Measurements from ENCODE around the gene TINAG.

TINAG gene, protein sequence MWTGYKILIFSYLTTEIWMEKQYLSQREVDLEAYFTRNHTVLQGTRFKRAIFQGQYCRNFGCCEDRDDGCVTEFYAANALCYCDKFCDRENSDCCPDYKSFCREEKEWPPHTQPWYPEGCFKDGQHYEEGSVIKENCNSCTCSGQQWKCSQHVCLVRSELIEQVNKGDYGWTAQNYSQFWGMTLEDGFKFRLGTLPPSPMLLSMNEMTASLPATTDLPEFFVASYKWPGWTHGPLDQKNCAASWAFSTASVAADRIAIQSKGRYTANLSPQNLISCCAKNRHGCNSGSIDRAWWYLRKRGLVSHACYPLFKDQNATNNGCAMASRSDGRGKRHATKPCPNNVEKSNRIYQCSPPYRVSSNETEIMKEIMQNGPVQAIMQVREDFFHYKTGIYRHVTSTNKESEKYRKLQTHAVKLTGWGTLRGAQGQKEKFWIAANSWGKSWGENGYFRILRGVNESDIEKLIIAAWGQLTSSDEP

DNA sequence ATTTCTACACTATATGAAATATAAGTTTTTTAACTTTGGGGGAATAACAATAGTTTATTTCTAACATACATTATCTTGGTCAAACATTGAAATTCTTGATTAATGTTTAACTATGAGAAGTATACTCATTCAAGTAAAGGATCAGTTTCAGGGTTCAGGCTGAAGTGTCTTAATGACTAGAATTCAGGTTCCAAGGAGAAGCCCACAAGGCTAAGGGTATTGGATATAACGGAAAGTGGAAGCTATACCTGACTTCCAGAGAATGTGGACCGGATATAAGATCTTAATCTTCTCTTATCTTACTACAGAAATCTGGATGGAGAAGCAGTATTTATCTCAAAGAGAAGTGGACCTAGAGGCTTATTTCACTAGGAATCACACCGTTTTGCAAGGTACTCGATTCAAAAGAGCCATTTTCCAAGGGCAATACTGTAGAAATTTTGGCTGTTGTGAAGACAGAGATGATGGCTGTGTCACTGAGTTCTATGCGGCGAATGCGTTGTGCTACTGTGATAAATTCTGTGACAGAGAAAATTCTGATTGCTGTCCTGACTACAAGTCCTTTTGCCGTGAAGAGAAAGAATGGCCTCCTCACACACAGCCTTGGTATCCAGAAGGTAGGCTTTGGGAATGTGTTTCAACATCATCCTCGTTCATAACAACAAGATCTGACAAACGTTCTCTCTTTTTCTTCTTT is at the start of gene TINAG:
TSS of gene TINAG (plus strand) at position 153 of the 697 bp plus-strand sequence. CDS start at position 263, 110 bp downstream.
- H3K4me3 ChIP-seq (ENCODE audit: low read length): no peak within 1 kb of the TSS
- DNase-seq (ENCODE audit: low read depth): no peak
- TF ChIP-seq, protein P1, sequence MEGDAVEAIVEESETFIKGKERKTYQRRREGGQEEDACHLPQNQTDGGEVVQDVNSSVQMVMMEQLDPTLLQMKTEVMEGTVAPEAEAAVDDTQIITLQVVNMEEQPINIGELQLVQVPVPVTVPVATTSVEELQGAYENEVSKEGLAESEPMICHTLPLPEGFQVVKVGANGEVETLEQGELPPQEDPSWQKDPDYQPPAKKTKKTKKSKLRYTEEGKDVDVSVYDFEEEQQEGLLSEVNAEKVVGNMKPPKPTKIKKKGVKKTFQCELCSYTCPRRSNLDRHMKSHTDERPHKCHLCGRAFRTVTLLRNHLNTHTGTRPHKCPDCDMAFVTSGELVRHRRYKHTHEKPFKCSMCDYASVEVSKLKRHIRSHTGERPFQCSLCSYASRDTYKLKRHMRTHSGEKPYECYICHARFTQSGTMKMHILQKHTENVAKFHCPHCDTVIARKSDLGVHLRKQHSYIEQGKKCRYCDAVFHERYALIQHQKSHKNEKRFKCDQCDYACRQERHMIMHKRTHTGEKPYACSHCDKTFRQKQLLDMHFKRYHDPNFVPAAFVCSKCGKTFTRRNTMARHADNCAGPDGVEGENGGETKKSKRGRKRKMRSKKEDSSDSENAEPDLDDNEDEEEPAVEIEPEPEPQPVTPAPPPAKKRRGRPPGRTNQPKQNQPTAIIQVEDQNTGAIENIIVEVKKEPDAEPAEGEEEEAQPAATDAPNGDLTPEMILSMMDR (conservative IDR thresholded peaks at IDR 0.05; ENCODE audit: low read length): no peak

DNA sequence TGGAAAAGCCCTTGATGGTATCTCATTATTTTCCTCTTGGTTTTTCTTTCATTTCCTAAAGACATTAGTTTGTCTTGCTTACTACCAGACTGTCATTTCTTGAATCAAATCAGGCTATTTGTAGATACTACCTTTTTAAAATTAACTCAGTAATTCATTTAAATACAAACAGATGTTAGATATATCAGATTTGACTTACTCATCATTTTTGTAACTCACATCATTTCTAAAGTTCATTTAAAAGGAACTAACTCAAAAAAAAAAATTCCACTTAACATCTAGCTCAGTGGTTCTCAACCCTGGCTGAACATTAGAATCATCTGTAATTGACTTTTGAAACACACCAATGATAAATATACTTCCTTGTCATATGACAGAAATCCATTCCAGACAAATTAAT is 48.2 kb upstream of the TINAG start:
- no peak overlapping the region for H3K4me3 ChIP-seq (ENCODE audit: low read length)
- TF ChIP-seq, protein P1 (conservative IDR thresholded peaks at IDR 0.05; ENCODE audit: low read length): no peak
- DNase-seq (ENCODE audit: low read depth): no peak

- no peak for DNase-seq (ENCODE audit: low read depth)
- H3K4me3 ChIP-seq (ENCODE audit: low read length): no peak overlapping the region
- TF ChIP-seq, protein P1 (conservative IDR thresholded peaks at IDR 0.05; ENCODE audit: low read length): no peak
Observed at GRCh38 chr6:54262499-54262898, 45.7 kb upstream of the TINAG start.

GRCh38 chr6:54262971-54263370 is 45.3 kb upstream of the TINAG start:
- DNase-seq (ENCODE audit: low read depth): no peak
- H3K4me3 ChIP-seq (ENCODE audit: low read length): no peak overlapping the region
- TF ChIP-seq, protein P1 (conservative IDR thresholded peaks at IDR 0.05; ENCODE audit: low read length): no peak

DNA sequence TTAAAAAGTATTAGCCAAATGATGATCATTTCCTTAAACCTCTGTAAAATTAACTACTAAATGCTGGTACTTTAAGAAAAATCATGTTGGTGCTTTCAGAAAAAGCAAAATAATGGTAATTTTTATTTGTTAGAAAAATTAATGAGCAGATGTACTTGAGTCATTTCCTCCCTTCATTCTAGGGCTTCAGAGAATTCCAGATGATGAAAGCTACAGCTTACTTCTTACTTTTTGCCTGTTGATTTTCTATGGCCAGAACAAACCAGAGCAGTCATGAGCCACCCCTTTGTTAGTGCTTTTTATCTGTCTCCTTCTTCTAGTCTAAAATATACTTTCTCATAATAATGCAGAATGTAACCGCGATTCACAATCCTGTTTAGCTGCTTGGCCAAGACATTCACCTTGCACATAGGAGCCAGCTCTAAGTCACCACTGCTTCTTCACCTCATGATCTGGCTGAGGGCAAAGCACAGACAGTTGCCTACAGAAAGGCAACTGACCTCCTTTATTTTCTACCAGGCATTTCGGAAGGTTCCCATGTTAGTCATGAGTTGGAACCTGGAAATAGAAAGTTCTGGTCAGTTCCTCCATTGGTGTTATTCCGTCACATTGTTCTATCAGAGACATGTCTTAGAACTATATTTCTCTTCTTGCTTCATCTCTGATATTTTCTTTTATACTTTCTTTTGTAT is 43.5 kb upstream of the TINAG start:
- TF ChIP-seq, protein P1 (conservative IDR thresholded peaks at IDR 0.05; ENCODE audit: low read length): no peak
- peak; percentile 22 for DNase-seq (ENCODE audit: low read depth)
- H3K4me3 ChIP-seq (ENCODE audit: low read length): no peak overlapping the region

GRCh38 chr6:54266400-54266923 is 41.8 kb upstream of the TINAG start:
- DNase-seq (ENCODE audit: low read depth): no peak
- TF ChIP-seq, protein P1 (conservative IDR thresholded peaks at IDR 0.05; ENCODE audit: low read length): no peak
- H3K4me3 ChIP-seq (ENCODE audit: low read length): no peak overlapping the region

Data from AG10803 (cell line).